Body of pancreas (tissue), 4 donors: ENCODE measurements around the gene COL15A1. TPM values are rescaled to one million over a fixed set of nuclear protein-coding genes. Genes with fewer than 3 reads are reported as not detected.
A peak's percentile ranks its signal among the peaks of the same experiment; 100 is the strongest.

Experiments
- ATAC-seq: fragments of 150-250 bp; one replicate; pipeline ENCODE4 v1.9.1; 2016
- DNase-seq, 4 donors: peaks; one replicate each; pipeline ENCODE4 v3.0.0-alpha.2; 2019
- H3K27ac ChIP-seq, 4 donors: fragments of 200-600 bp; sonication (generic); 1 replicate in 3 of 4; 2 replicates in 1 of 4; pipeline versions ENCODE4 v1.5.1 to v1.6.1; 2016 to 2019; ENCODE audit warnings: mild to moderate bottlenecking in 1 of 4, mixed read lengths in 1 of 4, moderate library complexity in 1 of 4
- H3K27me3 ChIP-seq, 2 donors: fragments of 200-600 bp; sonication (generic); one replicate each; pipeline ENCODE4 v1.6.0; 2016; ENCODE audit warnings: mild to moderate bottlenecking in 1 of 2
- H3K36me3 ChIP-seq, 2 donors: fragments of 200-600 bp; sonication (generic); replicated peaks in 1 of 2; 2 replicates each; pipeline ENCODE4 v1.5.1; 2016; ENCODE audit warnings: low read depth in 2 of 2; ENCODE audit not compliant: insufficient read depth in 1 of 2
- H3K4me1 ChIP-seq: fragments of 200-600 bp; sonication (generic); one replicate; pipeline ENCODE4 v1.6.0; 2016
- H3K4me3 ChIP-seq, 2 donors: fragments of 200-600 bp; sonication (generic); 1 replicate in 1 of 2; 2 replicates in 1 of 2; pipeline ENCODE4 v1.5.1; 2016 to 2019
- H3K9me3 ChIP-seq, 3 donors: fragments of 200-600 bp; sonication (generic); 1 replicate in 2 of 3; 2 replicates in 1 of 3; pipeline ENCODE4 v1.5.1; 2016
- POLR2A ChIP-seq, 3 donors: fragments of 450-650 bp; IDR thresholded peaks; one replicate each; pipeline ENCODE4 v1.6.1; 2016; ENCODE audit warnings: antibody characterized with exemption in 3 of 3, mild to moderate bottlenecking in 2 of 3
- WGBS, 2 donors: methylation state at CpG; one replicate each; pipeline ENCODE4 v1.1.5; 2017; 5-methylcytosine and 5-hydroxymethylcytosine counted together
- intact Hi-C: fragments of 100-400 bp; cut with DNase I; formaldehyde crosslinking; loops from one replicate; pipeline ENCODE4 v1.15.1; 2023
- total RNA-seq, 2 donors: library from RNA; depleted of rRNA; stranded (reverse); fragments of >200 nt; gene quantifications; one replicate each; pipeline ENCODE4 v1.1.0, GENCODE V29; 2016
- TF ChIP-seq, protein P1 (sequence below), 7 experiments: fragments of 450-650 bp in 4 of 7; fragments of 200-600 bp in 3 of 7; sonication (generic) in 3 of 7; IDR thresholded peaks; one replicate each; pipeline ENCODE4 v1.5.1; 2016 to 2019; ENCODE audit warnings: antibody characterized with exemption in 7 of 7

COL15A1 gene
- total RNA-seq, 2 donors from 2014 or later: 6.7 to 55.4 TPM

DNA sequence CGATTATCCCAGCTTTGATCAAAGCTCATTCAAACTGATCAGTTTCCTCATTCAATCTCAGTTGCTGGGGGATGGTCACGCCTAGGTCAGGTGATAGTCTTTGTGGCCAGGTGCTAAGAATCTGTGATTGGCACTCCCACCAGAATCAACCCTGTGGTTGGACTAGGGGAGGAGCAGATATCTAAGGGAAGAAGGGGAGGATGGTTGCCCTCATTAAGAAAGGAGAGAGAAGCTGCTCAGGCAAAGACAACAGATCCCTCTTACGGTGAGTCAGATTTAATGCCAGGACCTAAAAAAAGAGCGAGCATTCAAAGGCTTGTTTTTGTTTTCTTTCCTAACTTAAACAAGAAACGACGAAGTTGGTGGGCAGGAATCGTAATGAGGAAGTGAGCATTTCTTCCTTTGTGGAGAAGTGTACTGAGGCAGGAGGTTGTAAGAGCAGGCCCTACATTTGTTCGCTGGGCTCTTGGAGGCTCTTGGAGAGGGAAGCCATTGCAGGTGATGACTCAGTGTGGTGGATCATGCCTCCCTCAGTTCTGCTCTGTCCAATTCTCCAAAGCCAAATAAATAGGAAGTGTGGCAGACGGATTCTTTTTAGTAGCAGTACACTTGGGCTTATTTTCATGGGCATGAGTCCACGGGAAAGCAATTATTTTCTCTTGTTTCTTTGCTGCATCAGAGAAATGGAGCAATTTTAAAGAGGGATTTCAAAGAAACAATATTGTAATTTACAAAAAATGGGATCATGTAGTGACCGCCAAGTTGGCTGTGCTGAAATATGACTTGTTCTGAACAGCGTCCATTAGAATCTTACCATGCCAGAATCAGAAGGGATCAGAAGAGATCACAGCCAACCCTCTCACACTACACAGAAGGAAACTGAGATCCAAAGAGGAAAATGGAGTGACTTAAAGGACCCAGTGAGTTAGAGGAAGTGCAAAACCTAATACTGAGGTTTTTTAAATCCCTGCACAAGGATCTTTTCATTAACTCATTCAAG is 142.5 kb downstream of the COL15A1 start:
- Histone ChIP-seq H3K9me3 (no peaks in the 10 kb centered on the region), H3K4me1 (no peaks in the 10 kb centered on the region), H3K36me3 (no peaks in the 10 kb centered on the region), H3K27me3 (no peaks in the 10 kb centered on the region), H3K27ac (peak overlapping the region in 1 of 4 donors; percentile 22), H3K4me3 (no peak overlapping the region)
- intact Hi-C loops: no loop called here
- peak; percentile 35 for ATAC-seq
- WGBS, 2 donors: 63 to 78% methylated on average over 12 of the region's 12 CpGs
- DNase-seq: peak in 1 of 4 donors; percentile 51
- TF ChIP-seq, protein P1, sequence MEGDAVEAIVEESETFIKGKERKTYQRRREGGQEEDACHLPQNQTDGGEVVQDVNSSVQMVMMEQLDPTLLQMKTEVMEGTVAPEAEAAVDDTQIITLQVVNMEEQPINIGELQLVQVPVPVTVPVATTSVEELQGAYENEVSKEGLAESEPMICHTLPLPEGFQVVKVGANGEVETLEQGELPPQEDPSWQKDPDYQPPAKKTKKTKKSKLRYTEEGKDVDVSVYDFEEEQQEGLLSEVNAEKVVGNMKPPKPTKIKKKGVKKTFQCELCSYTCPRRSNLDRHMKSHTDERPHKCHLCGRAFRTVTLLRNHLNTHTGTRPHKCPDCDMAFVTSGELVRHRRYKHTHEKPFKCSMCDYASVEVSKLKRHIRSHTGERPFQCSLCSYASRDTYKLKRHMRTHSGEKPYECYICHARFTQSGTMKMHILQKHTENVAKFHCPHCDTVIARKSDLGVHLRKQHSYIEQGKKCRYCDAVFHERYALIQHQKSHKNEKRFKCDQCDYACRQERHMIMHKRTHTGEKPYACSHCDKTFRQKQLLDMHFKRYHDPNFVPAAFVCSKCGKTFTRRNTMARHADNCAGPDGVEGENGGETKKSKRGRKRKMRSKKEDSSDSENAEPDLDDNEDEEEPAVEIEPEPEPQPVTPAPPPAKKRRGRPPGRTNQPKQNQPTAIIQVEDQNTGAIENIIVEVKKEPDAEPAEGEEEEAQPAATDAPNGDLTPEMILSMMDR (IDR thresholded peaks at IDR 0.05): no peak
- no peak for TF ChIP-seq POLR2A (IDR thresholded peaks at IDR 0.05)

DNA sequence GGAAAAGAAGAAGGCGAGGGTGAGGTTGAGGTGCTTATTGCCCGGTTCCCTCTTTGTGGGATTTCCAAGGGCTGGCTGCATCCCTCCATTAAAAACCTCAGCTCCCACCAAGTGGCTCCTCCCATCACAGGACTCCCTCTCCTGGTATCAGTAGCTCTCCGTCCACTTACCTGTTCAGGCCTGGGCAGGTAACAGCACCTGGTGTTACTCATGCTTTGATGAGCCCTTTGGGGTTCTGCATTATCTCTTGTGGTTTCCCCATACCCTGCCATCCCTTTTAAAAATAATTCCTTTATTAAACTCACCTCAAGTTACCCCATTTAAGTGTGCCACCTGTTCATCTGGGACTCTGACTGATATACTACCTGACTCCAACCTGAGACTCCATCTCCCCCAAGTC is 143.8 kb downstream of the COL15A1 start:
- Histone ChIP-seq H3K27me3 (no peaks in the 10 kb centered on the region), H3K4me3 (no peak overlapping the region), H3K27ac (no peak overlapping the region), H3K36me3 (no peaks in the 10 kb centered on the region), H3K4me1 (no peaks in the 10 kb centered on the region), H3K9me3 (no peaks in the 10 kb centered on the region)
- ATAC-seq (no peak), DNase-seq (no peak)
- WGBS, 2 donors: 93 to 94% methylated on average over 3 of the region's 3 CpGs
- intact Hi-C loops: no loop called here
- TF ChIP-seq POLR2A (IDR thresholded peaks at IDR 0.05): no peak
- TF ChIP-seq, protein P1 (IDR thresholded peaks at IDR 0.05): no peak

DNA sequence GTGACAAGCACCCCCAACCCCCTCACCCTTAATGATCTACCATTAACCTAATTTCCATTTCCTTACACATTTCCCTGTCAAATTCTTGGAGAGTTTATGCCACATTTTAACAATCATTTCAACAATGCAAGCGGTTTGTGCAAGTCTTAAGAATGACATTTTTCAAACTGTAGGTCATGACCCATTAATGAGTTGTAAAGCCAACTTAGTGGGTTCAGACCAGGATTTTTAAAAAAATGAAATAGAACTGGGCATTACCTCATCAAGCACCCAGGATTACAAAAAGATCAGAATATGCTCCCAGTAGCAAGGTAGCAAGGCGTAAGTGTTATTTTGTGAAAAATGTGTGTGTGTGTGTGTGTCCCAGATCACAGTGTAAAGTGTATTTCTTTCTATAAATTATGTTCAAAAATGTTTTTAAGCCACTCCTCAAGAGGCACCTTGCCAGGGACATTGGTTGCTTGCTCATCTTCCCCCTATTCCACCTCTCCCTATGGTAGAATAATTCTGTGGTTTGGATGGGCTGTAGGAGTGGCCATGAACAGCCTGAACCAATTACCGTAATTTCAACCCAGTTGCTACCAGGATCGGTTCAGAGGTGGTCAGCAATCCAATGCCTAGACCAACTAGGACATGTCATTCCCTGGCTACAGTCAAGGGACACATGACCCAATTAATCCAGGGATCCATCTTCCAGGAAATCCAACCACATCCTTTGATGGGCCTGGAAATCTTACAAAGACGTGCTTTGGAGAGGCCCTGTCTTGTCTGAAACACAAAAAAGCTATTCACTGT is 146.8 kb downstream of the COL15A1 start:
- intact Hi-C loops: loop anchor here (10.0 kb wide), 1 partner anchor 64 kb away; no protein-coding TSS in a partner anchor
- Histone ChIP-seq H3K27me3 (no peaks in the 10 kb centered on the region), H3K27ac (no peak overlapping the region), H3K4me3 (no peak overlapping the region), H3K4me1 (no peaks in the 10 kb centered on the region), H3K36me3 (no peaks in the 10 kb centered on the region), H3K9me3 (no peaks in the 10 kb centered on the region)
- no peak for ATAC-seq
- WGBS, 2 donors: 82 to 85% methylated on average over 5 of the region's 5 CpGs
- DNase-seq: no peak
- TF ChIP-seq POLR2A (IDR thresholded peaks at IDR 0.05): no peak
- TF ChIP-seq, protein P1 (IDR thresholded peaks at IDR 0.05): no peak

DNA sequence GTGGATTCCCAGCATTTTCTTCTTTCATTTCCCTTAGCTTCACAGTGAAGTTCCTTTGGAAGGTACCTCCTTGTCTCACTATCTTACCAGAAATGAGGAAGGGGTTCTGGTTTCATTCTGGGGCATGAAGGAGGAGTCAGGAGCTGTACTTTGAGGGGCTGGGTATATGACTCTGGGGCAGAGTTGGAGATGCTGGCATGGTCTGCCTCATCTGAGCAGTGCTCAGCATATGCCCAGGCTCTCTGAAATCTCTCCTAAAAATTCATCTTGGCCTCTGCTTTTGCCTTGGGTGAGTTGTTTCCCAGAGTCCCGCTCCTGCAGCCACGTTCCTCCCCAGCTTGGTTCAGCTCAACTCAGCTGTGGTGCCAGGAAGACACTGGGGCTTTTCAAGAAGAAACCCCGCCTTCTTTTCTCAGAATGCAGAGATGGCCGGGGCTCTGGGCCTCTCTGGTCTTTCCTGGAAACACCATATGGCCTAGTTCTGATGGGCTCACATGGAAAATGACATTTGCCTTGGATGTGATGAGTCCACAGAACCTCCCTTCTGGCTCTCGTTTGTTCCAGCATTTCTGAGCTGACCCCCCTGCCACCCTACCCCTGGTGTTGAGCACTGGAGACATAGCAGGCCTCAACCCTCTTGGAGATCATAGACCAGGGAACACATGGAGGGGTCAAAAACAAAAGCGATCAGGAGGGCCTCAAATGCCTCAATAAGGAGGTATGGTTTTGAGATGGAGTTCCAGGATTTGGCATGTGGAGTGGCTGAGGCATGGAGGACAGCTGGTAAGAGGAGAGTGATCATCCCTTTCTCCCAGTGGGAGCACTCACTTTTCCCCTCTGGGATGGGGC is 149.2 kb downstream of the COL15A1 start:
- ATAC-seq: no peak
- H3K4me3 ChIP-seq: no peak overlapping the region
- TF ChIP-seq, protein P1 (IDR thresholded peaks at IDR 0.05): no peak
- no peak for TF ChIP-seq POLR2A (IDR thresholded peaks at IDR 0.05)
- no peaks in the 10 kb centered on the region for H3K27me3 ChIP-seq
- 89 to 98% methylated on average over 5 to 6 of the region's 6 CpGs for WGBS, 2 donors
- H3K9me3 ChIP-seq: no peaks in the 10 kb centered on the region
- H3K27ac ChIP-seq: no peak overlapping the region
- H3K4me1 ChIP-seq: no peaks in the 10 kb centered on the region
- DNase-seq: no peak
- no peaks in the 10 kb centered on the region for H3K36me3 ChIP-seq
- intact Hi-C loops: loop anchor here (10.0 kb wide), 1 partner anchor 62 kb away; no protein-coding TSS in a partner anchor
